GM23248 (cell line): ENCODE data around the gene DCP1A. TPM values are rescaled to one million over a fixed set of nuclear protein-coding genes. Genes with fewer than 3 reads are reported as not detected.
"Not testable (repeated sequence)": the region's sequence is repeated elsewhere in the genome, so short reads cannot be mapped to it uniquely, and the experiment has no call there.

Source experiments
- DNase-seq: peaks from one replicate; pipeline ENCODE4 v3.0.0-alpha.2; 2015
- H2AFZ ChIP-seq: fragments of 200-600 bp; sonication (generic); 2 replicates; pipeline ENCODE4 v1.6.1; 2016; ENCODE audit warnings: antibody characterized with exemption
- H3F3A ChIP-seq: fragments of 200-600 bp; sonication (generic); 2 replicates; pipeline ENCODE4 v1.6.1; 2016; ENCODE audit warnings: mild to moderate bottlenecking, antibody characterized with exemption, mixed run types; ENCODE audit not compliant: insufficient read depth
- H3K27ac ChIP-seq: fragments of 200-600 bp; sonication (generic); 2 replicates; pipeline ENCODE4 v1.5.1; 2016; ENCODE audit warnings: mild to moderate bottlenecking
- H3K27me3 ChIP-seq: fragments of 200-600 bp; sonication (generic); replicated peaks from 2 replicates; pipeline ENCODE4 v1.6.1; 2016; ENCODE audit warnings: mild to moderate bottlenecking; ENCODE audit not compliant: insufficient read depth
- H3K36me3 ChIP-seq: fragments of 200-600 bp; sonication (generic); 2 replicates; pipeline ENCODE4 v1.6.1; 2016; ENCODE audit warnings: low read depth, mild to moderate bottlenecking
- H3K4me1 ChIP-seq: fragments of 200-600 bp; sonication (generic); 2 replicates; pipeline ENCODE4 v1.6.1; 2016; ENCODE audit warnings: mild to moderate bottlenecking; ENCODE audit not compliant: insufficient read depth
- H3K4me2 ChIP-seq: fragments of 200-600 bp; sonication (generic); one replicate; pipeline ENCODE4 v1.6.1; 2016; ENCODE audit warnings: mild to moderate bottlenecking; ENCODE audit not compliant: unreplicated experiment
- H3K4me3 ChIP-seq: fragments of 200-600 bp; sonication (generic); 2 replicates; pipeline ENCODE4 v1.5.1; 2016; ENCODE audit warnings: mild to moderate bottlenecking
- H3K79me2 ChIP-seq: fragments of 200-600 bp; sonication (generic); 2 replicates; pipeline ENCODE4 v1.6.1; 2016; ENCODE audit warnings: mild to moderate bottlenecking; ENCODE audit not compliant: insufficient read depth
- H3K9ac ChIP-seq: fragments of 200-600 bp; sonication (generic); 2 replicates; pipeline ENCODE4 v1.6.1; 2016; ENCODE audit warnings: mild to moderate bottlenecking
- H3K9me2 ChIP-seq: fragments of 200-600 bp; sonication (generic); 2 replicates; pipeline ENCODE4 v1.6.1; 2016; ENCODE audit warnings: mixed run types, mild to moderate bottlenecking, moderate library complexity; ENCODE audit not compliant: insufficient read depth
- H3K9me3 ChIP-seq: fragments of 200-600 bp; sonication (generic); one replicate; pipeline ENCODE4 v1.6.1; 2017; ENCODE audit warnings: low read depth
- H4K20me1 ChIP-seq: fragments of 200-600 bp; sonication (generic); 2 replicates; pipeline ENCODE4 v1.6.0; 2016; ENCODE audit not compliant: insufficient read depth
- EZH2 ChIP-seq: fragments of 200-600 bp; sonication (generic); IDR thresholded peaks from 2 replicates; pipeline ENCODE4 v1.6.1; 2018; ENCODE audit warnings: antibody characterized with exemption, mild to moderate bottlenecking; ENCODE audit not compliant: insufficient read depth, poor library complexity, severe bottlenecking
- EZH2phosphoT487 ChIP-seq: fragments of 200-600 bp; sonication (generic); IDR thresholded peaks from 2 replicates; pipeline ENCODE4 v1.6.1; 2018; ENCODE audit warnings: antibody characterized with exemption, moderate library complexity, mild to moderate bottlenecking, low read depth; ENCODE audit not compliant: insufficient read depth
- WGBS, 2 experiments: methylation state at CpG; one replicate each; pipeline ENCODE4 v1.1.6; 2015 to 2017; ENCODE audit warnings: low lambda C conversion rate in 2 of 2, low coverage in 1 of 2; ENCODE audit errors: missing lambda C conversion rate in 2 of 2; 5-methylcytosine and 5-hydroxymethylcytosine counted together
- in situ Hi-C: fragments of 300-500 bp; cut with MboI; formaldehyde crosslinking; loops from 2 replicates; pipeline ENCODE4 v1.15.0; 2020
- polyA plus RNA-seq: library from polyadenylated mRNA; unstranded; fragments of >200 nt; fragmentation: Nextera tagmentation; extraction: Ambion mirVana; gene quantifications from 2 replicates; pipeline ENCODE4 v1.2.1, GENCODE V29; 2016
- total RNA-seq: library from RNA; depleted of rRNA; stranded (reverse); fragments of >200 nt; shearing (Covaris generic); gene quantifications from 2 replicates; pipeline ENCODE4 v1.2.3, GENCODE V29; 2014

DCP1A gene
- total and polyA plus RNA-seq, 2 experiments from 2014 or later: 13.1 to 27.2 TPM

DNA sequence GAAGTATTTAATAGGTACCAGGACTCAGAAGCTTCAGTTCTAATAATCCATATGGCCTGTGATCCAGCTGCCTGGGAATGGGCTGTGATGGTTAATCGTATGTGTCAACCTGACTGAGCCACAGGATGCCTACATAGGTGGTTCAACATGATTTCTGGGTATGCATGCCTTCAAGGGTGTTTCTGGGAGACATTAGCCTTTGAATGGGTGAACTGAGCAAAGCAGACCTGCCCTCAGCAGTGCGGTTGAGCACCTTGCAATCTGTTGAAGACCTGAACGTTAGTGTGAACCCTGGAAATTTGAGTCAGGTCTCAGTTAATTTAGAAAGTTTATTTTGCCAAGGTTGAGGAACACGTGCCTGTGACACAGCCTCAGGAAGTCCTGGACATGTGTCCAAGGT lies 68.7 kb downstream of the DCP1A start:
- no peak for DNase-seq

GRCh38 chr3:53274938-53275605 lies 72.3 kb downstream of the DCP1A start:
- H2AFZ ChIP-seq: no peak overlapping the region
- H3K9me2 ChIP-seq: no peaks in the 10 kb centered on the region
- H3K36me3 ChIP-seq: no peaks in the 10 kb centered on the region
- no peak for DNase-seq
- H3K9ac ChIP-seq: no peak overlapping the region
- WGBS, 2 experiments: 52% methylated on average over 5 of the region's 5 CpGs
- no peaks in the 10 kb centered on the region for H3K27me3 ChIP-seq
- no peaks in the 10 kb centered on the region for H3K9me3 ChIP-seq
- H3K4me2 ChIP-seq: no peak overlapping the region
- in situ Hi-C loops: no loop called here
- peaks cover 8% of the 10 kb centered on the region for H3K4me1 ChIP-seq
- H4K20me1 ChIP-seq: no peaks in the 10 kb centered on the region
- no peak overlapping the region for H3K4me3 ChIP-seq
- H3F3A ChIP-seq: peaks cover 7% of the 10 kb centered on the region; the same call in 1 of the 2 replicates
- no peak overlapping the region for H3K27ac ChIP-seq
- H3K79me2 ChIP-seq: no peaks in the 10 kb centered on the region
- no peak for TF ChIP-seq EZH2phosphoT487
- no peak for TF ChIP-seq EZH2

More for the DNA sequence above, 68.7 kb downstream of the DCP1A start:
- Histone ChIP-seq H3K4me1 (no peaks in the 10 kb centered on the region), H3K9ac (no peak overlapping the region), H3F3A (no peaks in the 10 kb centered on the region), H3K9me2 (no peaks in the 10 kb centered on the region), H3K4me3 (no peak overlapping the region), H3K27ac (no peak overlapping the region), H3K4me2 (no peak overlapping the region), H2AFZ (no peak overlapping the region), H3K36me3 (no peaks in the 10 kb centered on the region), H3K79me2 (no peaks in the 10 kb centered on the region), H4K20me1 (no peaks in the 10 kb centered on the region), H3K9me3 (no peaks in the 10 kb centered on the region), H3K27me3 (no peaks in the 10 kb centered on the region)
- in situ Hi-C loops: no loop called here
- WGBS, 2 experiments: 50 to 51% methylated on average over 4 of the region's 4 CpGs
- TF ChIP-seq EZH2phosphoT487: no peak
- TF ChIP-seq EZH2: no peak

GRCh38 chr3:53273146-53273670 lies 74.1 kb downstream of the DCP1A start:
- H3K9me3 ChIP-seq: no peaks in the 10 kb centered on the region
- H2AFZ ChIP-seq: no peak overlapping the region
- DNase-seq: no peak
- no peak overlapping the region for H3K27ac ChIP-seq
- no peaks in the 10 kb centered on the region for H3K27me3 ChIP-seq
- WGBS, 2 experiments: 70 to 76% methylated on average over 9 to 10 of the region's 10 CpGs
- peaks cover 15% of the 10 kb centered on the region for H3K4me1 ChIP-seq
- no peaks in the 10 kb centered on the region for H3K9me2 ChIP-seq
- H3K36me3 ChIP-seq: no peaks in the 10 kb centered on the region
- H3K4me3 ChIP-seq: no peak overlapping the region
- H3K9ac ChIP-seq: no peak overlapping the region
- H3K4me2 ChIP-seq: no peak overlapping the region
- H3K79me2 ChIP-seq: no peaks in the 10 kb centered on the region
- TF ChIP-seq EZH2: no peak
- no peak for TF ChIP-seq EZH2phosphoT487
- H3F3A ChIP-seq: peaks cover 13% of the 10 kb centered on the region; the same call in 1 of the 2 replicates
- in situ Hi-C loops: no loop called here
- no peaks in the 10 kb centered on the region for H4K20me1 ChIP-seq

DNA sequence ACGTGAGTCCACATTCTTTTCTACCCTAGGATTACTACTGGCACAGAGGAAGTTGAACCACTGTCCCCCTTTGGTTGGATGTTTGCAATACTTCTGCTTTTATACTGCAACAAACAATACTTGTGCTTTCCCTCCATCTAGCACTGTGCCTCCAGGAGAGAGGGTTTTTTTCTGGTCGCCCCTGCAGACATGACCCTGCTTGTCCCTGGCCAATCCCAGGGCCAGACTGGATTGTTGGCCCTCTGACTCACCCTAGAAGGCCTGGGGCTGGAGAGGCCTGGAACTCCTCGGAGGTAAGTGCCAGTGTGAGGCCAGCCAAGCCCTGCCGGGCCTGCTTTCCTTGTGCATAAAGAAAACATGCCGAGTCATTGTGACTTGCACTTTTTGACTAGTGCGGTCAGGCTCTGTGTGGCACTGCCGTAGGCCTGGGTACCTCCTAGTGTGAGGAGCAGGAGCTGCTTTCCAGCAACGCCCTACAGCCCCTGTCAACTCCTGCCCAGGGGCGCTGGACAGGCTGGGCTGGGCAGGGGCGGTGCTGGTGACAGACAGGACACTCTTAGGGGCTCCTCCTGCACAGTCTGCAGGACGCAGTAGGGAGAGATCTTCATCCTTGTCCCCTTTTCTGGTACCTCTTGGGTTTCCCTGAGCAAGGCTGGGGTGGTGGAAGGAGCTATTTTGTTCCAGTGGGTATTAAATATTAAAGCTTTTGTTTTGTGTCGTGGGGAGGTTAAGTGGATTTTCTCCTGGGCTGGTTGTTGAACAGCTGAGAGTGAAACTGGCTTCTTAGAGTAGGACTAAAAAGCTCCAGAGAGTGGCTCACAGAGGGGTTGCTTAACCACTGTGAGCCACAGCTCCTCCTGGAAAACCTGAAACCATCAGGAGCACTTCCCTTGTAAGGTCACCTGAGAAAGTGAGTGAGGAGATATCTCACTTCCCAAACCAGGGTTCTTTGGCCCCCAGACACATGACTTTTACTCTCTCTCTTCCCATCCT lies 77.2 kb downstream of the DCP1A start:
- H3K9me2 ChIP-seq: no peaks in the 10 kb centered on the region
- no peak for TF ChIP-seq EZH2
- no peak for TF ChIP-seq EZH2phosphoT487
- H3K4me1 ChIP-seq: peaks cover 15% of the 10 kb centered on the region
- H3K9me3 ChIP-seq: no peaks in the 10 kb centered on the region
- H3K4me2 ChIP-seq: peak overlapping the region; percentile 41
- H4K20me1 ChIP-seq: no peaks in the 10 kb centered on the region
- peak; percentile 98 for DNase-seq
- H3K36me3 ChIP-seq: no peaks in the 10 kb centered on the region
- WGBS, 2 experiments: 16 to 20% methylated on average over 12 of the region's 12 CpGs
- H3K4me3 ChIP-seq: 0 out of 2 replicates have a peak overlapping the region, but pooled peaks have one; percentile 17
- H3K27ac ChIP-seq: peak overlapping the region; percentile 99
- H3K9ac ChIP-seq: peak overlapping the region; percentile 88
- no peaks in the 10 kb centered on the region for H3K79me2 ChIP-seq
- in situ Hi-C loops: no loop called here
- peaks cover 13% of the 10 kb centered on the region; the same call in 1 of the 2 replicates for H3F3A ChIP-seq
- no peaks in the 10 kb centered on the region for H3K27me3 ChIP-seq
- H2AFZ ChIP-seq: peak overlapping the region; percentile 81

GRCh38 chr3:53269193-53269592 lies 78.2 kb downstream of the DCP1A start:
- not testable (repeated sequence) for H3K36me3 ChIP-seq
- 95 to 97% methylated on average over 11 of the region's 11 CpGs for WGBS, 2 experiments

More at GRCh38 chr3:53269193-53269592, 78.2 kb downstream of the DCP1A start:
- H3K79me2 ChIP-seq, H4K20me1 ChIP-seq, H2AFZ ChIP-seq, H3K27me3 ChIP-seq, H3K9me3 ChIP-seq, H3K4me2 ChIP-seq, H3K4me3 ChIP-seq, H3K9me2 ChIP-seq, in situ Hi-C loops, DNase-seq: not testable (repeated sequence)
- Histone ChIP-seq H3K4me1 (peaks cover 15% of the 10 kb centered on the region), H3F3A (peaks cover 13% of the 10 kb centered on the region; the same call in 1 of the 2 replicates), H3K9ac (peak overlapping the region; percentile 88), H3K27ac (peak overlapping the region; percentile 99)
